ENCODE measurements around the gene CCR6.

CCR6 gene

DNA sequence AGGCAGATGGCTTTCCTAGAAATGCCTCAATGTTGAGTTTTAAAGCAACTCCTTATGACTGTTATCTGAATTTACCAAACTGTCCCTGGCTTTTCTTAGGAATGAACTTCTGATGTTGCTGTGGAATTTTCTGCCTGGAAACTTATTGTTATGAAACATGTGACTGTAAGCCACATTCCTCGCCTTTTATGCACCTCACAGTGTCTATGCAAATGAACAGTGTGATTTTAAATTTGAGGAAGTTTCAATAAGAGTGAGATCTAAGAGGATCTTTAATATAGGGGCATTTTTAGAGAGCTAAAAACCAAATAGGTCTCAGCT is 2.4 kb upstream of the CCR6 start:
- no peak for DNase-seq (ENCODE audit: low spot score)

GRCh38 chr6:167121335-167121841 is 1.5 kb upstream of the CCR6 start:
- no peak for DNase-seq (ENCODE audit: low spot score)

GRCh38 chr6:167122041-167122826 is 662 bp upstream of the CCR6 start:
- no peak for DNase-seq (ENCODE audit: low spot score)

- no peak for DNase-seq (ENCODE audit: low spot score)
Measured at GRCh38 chr6:167124753-167125152, 1.9 kb downstream of the CCR6 start.

GRCh38 chr6:167125410-167125809 is 2.5 kb downstream of the CCR6 start:
- no peak for DNase-seq (ENCODE audit: low spot score)

DNA sequence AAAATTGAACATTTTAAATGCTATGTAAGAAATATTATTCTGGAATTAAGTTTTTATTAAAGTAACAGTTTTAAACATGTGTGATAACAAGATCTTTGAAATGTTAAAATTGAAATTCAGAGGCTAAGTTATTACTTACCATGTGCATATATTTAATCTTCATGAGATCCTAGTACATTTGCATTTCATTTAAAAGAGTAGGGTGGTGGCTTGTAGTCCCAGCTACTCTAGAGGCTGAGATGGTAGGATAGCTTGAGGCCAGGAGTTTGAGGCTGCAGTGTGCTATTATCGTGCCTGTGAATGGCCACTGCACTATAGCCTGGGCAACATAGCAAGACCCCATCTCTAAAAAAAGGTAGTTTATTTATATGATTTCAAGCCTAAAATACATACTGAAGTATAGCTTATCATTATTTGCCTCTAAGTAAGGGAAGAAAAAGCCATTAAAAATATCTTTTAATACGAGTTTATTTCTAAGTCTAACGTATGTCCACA is 3.0 kb downstream of the CCR6 start:
- no peak for DNase-seq (ENCODE audit: low spot score)

- no peak for DNase-seq (ENCODE audit: low spot score)
Measured at GRCh38 chr6:167127785-167128531, 5.1 kb downstream of the CCR6 start.

- no peak for DNase-seq (ENCODE audit: low spot score)
Measured at GRCh38 chr6:167129159-167129558, 6.3 kb downstream of the CCR6 start.

- no peak for DNase-seq (ENCODE audit: low spot score)
Measured at GRCh38 chr6:167129562-167129961, 6.7 kb downstream of the CCR6 start.

DNA sequence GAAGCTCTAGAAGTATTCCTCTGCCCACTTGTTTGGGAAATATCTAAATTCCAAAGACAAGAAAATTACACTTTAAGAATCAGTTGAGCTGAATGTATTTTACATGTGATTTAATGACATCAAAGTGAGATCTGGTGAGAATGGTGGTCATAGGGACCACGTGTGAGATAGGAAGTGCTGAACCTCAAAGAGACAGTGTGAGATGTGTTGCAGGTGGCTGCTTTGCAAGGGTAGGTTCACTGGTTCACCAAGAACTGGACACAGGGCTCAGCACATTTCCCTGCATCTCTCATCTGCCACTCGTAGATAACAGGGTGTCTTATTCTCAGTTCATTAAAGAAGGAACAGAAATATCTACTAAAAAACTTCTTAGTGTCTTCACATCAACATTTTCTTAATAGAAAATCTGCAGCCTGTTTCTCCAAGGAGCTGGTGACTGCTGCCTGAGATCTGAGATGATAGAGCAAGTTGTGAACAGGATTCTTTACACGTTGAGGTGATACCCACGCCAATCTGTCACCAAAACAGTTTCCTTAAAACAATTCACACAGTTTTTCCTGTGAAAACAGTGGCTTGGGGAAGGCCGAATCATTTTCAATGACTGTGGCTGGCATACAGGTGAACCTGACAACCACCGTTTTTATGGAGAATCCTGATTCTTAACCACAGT is 7.2 kb downstream of the CCR6 start:
- no peak for DNase-seq (ENCODE audit: low spot score)

GRCh38 chr6:167130712-167131684 is 8.1 kb downstream of the CCR6 start:
- DNase-seq (ENCODE audit: low spot score), result no peak

DNA sequence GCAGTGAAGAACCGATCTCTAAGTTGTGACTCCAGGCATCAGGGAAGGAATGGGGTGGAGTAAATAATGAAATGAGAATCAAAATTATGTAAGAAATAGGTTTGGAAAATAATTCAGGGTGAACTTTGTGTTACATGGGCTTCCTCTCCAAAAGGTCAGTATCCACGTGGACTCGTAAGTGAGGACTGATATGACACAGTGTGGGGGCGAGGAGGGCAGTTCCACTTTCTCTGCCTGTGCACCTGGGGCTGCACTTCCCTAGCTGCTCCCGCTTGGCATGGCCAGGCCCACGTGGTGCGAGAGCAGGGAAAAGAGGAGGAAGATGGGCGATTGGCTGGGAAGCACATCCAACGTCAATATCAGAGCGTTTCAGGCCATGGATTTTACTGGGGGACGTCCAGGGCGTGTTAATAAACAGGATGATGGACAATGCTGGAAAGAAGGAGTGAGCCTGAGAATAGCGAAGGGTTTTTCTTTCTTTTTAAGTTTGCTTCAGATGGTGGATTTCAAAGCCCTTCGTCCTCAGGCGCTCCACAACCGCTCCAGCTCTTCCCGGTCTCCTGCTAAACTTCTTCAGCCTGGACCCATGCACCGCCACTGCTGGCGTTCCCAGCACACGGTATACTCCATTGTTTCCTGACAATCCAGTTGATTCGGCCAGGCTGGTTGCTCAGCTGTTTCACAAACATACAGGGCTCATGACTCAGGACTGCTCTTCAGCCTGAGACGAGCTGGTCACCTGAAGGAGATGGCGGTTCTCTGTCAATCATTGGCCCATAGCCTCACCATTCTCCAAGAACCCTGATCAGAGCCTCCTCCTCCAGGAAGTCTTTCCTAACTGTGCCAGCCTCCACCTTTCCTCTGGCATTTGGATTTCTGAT is 11.8 kb downstream of the CCR6 start:
- DNase-seq (ENCODE audit: low spot score), result no peak

GRCh38 chr6:167136376-167136775 is 13.5 kb downstream of the CCR6 start:
- DNase-seq (ENCODE audit: low spot score), result no peak

DNA sequence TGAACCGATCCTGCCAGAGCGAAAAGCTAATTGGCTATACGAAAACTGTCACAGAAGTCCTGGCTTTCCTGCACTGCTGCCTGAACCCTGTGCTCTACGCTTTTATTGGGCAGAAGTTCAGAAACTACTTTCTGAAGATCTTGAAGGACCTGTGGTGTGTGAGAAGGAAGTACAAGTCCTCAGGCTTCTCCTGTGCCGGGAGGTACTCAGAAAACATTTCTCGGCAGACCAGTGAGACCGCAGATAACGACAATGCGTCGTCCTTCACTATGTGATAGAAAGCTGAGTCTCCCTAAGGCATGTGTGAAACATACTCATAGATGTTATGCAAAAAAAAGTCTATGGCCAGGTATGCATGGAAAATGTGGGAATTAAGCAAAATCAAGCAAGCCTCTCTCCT is 14.2 kb downstream of the CCR6 start:
- DNase-seq (ENCODE audit: low spot score), result no peak

- no peak for DNase-seq (ENCODE audit: low spot score)
Measured at GRCh38 chr6:167137881-167138280, 15.0 kb downstream of the CCR6 start.

DNA sequence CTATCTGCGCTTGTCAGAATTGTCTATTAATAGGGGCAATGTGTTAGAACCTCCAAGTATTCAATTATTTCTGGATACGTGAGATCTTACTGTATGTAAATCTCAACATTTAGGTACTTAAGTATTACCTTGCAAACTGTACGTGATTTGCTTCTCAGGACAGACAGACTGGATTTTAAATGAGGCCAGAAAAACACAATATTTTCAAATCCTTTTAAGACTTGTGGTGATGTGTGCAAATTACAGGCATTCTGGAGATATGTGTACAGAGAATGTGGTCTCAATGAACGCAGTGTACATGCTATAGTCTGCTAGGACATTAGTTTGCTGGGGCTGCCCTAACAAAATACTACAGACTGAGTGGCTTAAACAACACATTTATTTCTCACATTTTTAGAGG is 16.9 kb downstream of the CCR6 start:
- DNase-seq (ENCODE audit: low spot score), result no peak

DNA sequence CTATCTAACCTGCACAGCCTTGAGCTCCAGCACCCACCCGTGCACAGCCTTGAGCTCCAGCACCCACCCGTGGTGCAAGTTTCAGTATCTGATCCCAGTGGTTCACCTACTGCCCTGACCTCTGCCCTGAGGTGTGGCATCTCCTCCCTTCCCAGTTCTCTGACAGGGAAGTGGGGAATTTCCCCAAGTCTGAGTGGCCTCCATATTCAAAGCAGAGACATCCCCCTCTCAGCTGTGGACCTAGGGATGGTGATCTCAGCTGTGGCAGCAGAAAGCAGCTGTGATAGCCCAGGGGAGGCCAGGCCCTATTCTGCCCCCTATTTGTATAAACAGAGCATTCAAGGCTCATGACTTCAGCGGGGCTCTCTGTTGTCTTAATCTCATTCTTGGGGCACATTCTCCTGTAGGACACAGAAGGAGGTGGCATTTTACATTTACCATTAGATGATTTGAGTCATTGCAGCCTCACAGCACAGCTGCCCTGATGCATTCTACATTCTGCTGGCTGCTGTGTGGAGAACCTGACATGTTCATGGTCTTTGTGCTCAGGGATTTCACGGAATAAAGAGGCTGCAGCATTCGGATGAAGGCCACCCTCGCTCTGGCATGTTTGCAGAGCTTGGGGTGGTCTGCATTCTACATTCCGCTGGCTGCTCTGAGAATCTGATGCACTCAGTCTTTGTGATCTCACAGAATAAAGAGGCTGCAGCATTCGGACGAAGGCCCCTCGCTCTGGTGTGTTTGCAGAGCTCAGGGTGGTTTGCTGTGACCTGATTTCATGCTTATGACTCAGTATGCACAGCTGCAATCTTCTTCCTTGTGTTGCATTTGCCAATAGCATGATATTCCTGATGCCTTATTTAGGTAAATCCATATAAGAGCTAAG is 17.9 kb downstream of the CCR6 start:
- no peak for DNase-seq (ENCODE audit: low spot score)

- DNase-seq (ENCODE audit: low spot score), result no peak
Measured at GRCh38 chr6:167141667-167142432, 19.0 kb downstream of the CCR6 start.

DNA sequence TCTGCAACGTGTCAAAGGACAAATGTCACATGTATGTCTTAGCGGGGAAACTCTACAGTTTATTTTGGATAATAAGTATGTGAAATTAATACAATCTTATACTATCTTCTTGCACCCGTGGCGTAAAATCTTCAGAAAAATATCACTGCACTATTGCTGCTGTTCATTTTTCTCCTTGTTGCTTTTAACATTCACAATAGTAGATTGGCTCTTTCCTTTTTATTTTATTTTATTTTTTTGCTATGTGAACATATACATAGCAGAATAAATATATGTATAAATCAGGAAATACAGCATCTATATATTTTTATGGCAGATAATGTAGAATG is 19.5 kb downstream of the CCR6 start:
- no peak for DNase-seq (ENCODE audit: low spot score)

Data from globus pallidus (tissue), 1 donor.